Measurements from ENCODE around the gene CCRL2.

DNA sequence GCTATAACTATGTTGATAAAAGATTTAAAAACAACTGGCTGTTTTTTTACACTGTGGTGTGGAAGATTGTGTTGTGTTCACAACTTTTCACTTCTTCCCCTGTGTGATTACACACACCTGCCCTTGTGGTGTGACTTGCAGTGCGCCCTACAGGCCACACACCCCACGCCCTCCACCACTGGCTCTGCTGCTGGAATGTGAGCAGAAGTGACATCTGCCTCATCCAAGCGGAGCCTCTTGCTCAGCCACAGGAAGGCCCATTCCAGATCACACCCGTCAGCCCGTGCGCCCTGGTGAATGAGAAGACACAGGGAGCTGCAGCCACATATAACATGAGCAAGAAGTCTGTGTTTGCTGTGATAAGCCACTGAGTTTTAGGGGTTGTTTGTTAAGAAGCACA is 46.2 kb upstream of the CCRL2 start:
- TF ChIP-seq, protein P1, sequence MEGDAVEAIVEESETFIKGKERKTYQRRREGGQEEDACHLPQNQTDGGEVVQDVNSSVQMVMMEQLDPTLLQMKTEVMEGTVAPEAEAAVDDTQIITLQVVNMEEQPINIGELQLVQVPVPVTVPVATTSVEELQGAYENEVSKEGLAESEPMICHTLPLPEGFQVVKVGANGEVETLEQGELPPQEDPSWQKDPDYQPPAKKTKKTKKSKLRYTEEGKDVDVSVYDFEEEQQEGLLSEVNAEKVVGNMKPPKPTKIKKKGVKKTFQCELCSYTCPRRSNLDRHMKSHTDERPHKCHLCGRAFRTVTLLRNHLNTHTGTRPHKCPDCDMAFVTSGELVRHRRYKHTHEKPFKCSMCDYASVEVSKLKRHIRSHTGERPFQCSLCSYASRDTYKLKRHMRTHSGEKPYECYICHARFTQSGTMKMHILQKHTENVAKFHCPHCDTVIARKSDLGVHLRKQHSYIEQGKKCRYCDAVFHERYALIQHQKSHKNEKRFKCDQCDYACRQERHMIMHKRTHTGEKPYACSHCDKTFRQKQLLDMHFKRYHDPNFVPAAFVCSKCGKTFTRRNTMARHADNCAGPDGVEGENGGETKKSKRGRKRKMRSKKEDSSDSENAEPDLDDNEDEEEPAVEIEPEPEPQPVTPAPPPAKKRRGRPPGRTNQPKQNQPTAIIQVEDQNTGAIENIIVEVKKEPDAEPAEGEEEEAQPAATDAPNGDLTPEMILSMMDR (IDR thresholded peaks at IDR 0.05): no peak
- no peak for TF ChIP-seq POLR2A (IDR thresholded peaks at IDR 0.05)
